ENCODE data around the gene HEATR5A. TPM values are rescaled to one million over a fixed set of nuclear protein-coding genes. Genes with fewer than 3 reads are reported as not detected.

Gene HEATR5A
- total and polyA plus RNA-seq, 9 of the 15 experiments (the other 6 are each of a cell fraction or from before 2014, with no cell fraction given) = 8.0 to 50.9 (median 23.0) TPM

GRCh38 chr14:31261523-31261858 is 158.9 kb downstream of the HEATR5A start:
- Histone ChIP-seq H3K9me3 (replicated peaks; ENCODE audit: control insufficient read depth, insufficient read depth, low read depth, low read length) (no peaks in the 10 kb centered on the region), H3K4me1 (replicated peaks in 1 of 2; ENCODE audit: control insufficient read depth in 2 of 2, insufficient read depth in 2 of 2, low read length in 2 of 2) (peaks cover 6 to 8% of the 10 kb centered on the region in 2 experiments; a peak in 4 of 5 replicates), H3K27ac (ENCODE audit: extremely low read depth, low read depth, low read length) (no peak overlapping the region), H3K9me1 (ENCODE audit: control insufficient read depth, insufficient read depth, low read length) (peaks cover 3% of the 10 kb centered on the region), H3K36me3 (ENCODE audit: control insufficient read depth, insufficient read depth, low read length) (no peaks in the 10 kb centered on the region), H2AFZ (ENCODE audit: low read depth, low read length) (no peak overlapping the region), H3K4me3 (no peak overlapping the region), H3K27me3 (ENCODE audit: control insufficient read depth in 2 of 2, insufficient read depth in 2 of 2, low read length in 2 of 2) (no peaks in the 10 kb centered on the region), H4K20me1 (replicated peaks; ENCODE audit: control insufficient read depth, insufficient read depth, low read length) (no peaks in the 10 kb centered on the region), H3K79me2 (ENCODE audit: control insufficient read depth, insufficient read depth, low read length) (no peaks in the 10 kb centered on the region), H3K4me2 (ENCODE audit: insufficient read depth, low read length) (no peak overlapping the region), H3K9ac (ENCODE audit: insufficient read depth in 1 of 2, low read depth in 2 of 2, low read length in 2 of 2) (no peak overlapping the region)
- ATAC-seq = no peak
- ChIA-PET POLR2A (no interaction called here), CTCF (ENCODE audit: low intra/inter-chr PET ratio) (no interaction called here)
- DNase-seq (ENCODE audit: extremely low read depth in 1 of 4, low spot score in 3 of 4) = no peak
- in situ Hi-C loops (cut with MboI) (no loop called here), intact Hi-C loops (cut with micrococcal nuclease) (no loop called here)
- WGBS (ENCODE audit: insufficient coverage, low coverage, missing lambda C conversion rate) = 75% methylated on average over 3 of the region's 3 CpGs
- BruUV-seq (replicated peaks) = no TSS peak
- no peak for FAIRE-seq
- no peak for TF ChIP-seq MXI1 (IDR thresholded peaks at IDR 0.05; ENCODE audit: low read depth, low read length)
- TF ChIP-seq FOXP4 (CRISPR knock-in tag; IDR thresholded peaks at IDR 0.05; ENCODE audit: borderline replicate concordance) = no peak
- no peak for TF ChIP-seq ZNF57 (CRISPR knock-in tag; IDR thresholded peaks at IDR 0.05)
- TF ChIP-seq ZNF586 (CRISPR knock-in tag; conservative IDR thresholded peaks at IDR 0.05) = no peak
- TF ChIP-seq MCM5 (IDR thresholded peaks at IDR 0.05; ENCODE audit: low read depth) = no peak
- TF ChIP-seq CREBBP (IDR thresholded peaks at IDR 0.05; ENCODE audit: low read depth, low read length) = no peak
- TF ChIP-seq ZNF12 (CRISPR knock-in tag; IDR thresholded peaks at IDR 0.05) = no peak
- no peak for TF ChIP-seq ZNF316 (IDR thresholded peaks at IDR 0.05)
- no peak for TF ChIP-seq L3MBTL2 (IDR thresholded peaks at IDR 0.05)
- TF ChIP-seq ATF3 (IDR thresholded peaks at IDR 0.05) = no peak
- no peak for TF ChIP-seq ATF3 (CRISPR knock-in tag; conservative IDR thresholded peaks at IDR 0.05)
- TF ChIP-seq ZNF318 (IDR thresholded peaks at IDR 0.05; ENCODE audit: borderline replicate concordance in 1 of 2, low read depth in 1 of 2) = no peak
- TF ChIP-seq BMI1 (IDR thresholded peaks at IDR 0.05; ENCODE audit: low read length) = no peak
- no peak for TF ChIP-seq RBM22 (IDR thresholded peaks at IDR 0.05; ENCODE audit: low read depth, low read length, poor library complexity, severe bottlenecking)
